Mesodermal cell (in vitro differentiated cells): ENCODE data around the gene TPD52L2.
"Not testable (repeated sequence)": the region's sequence is repeated elsewhere in the genome, so short reads cannot be mapped to it uniquely, and the experiment has no call there.

Source experiments
- H3K27ac ChIP-seq: 2 replicates; pipeline ENCODE4 v1.7.0; 2013; ENCODE audit warnings: mild to moderate bottlenecking, low read depth, low read length, moderate library complexity; ENCODE audit not compliant: severe bottlenecking
- H3K36me3 ChIP-seq: 2 replicates; pipeline ENCODE4 v1.7.1; 2013; ENCODE audit warnings: mild to moderate bottlenecking, low read length, moderate library complexity; ENCODE audit not compliant: control insufficient read depth, insufficient read depth
- H3K4me1 ChIP-seq: one replicate; pipeline ENCODE4 v1.7.1; 2013; ENCODE audit warnings: mild to moderate bottlenecking, low read length; ENCODE audit not compliant: insufficient read depth, control insufficient read depth, poor library complexity, severe bottlenecking
- H3K4me3 ChIP-seq: 2 replicates; pipeline ENCODE4 v1.7.0; 2013; ENCODE audit warnings: low read length, control low read depth, mild to moderate bottlenecking; ENCODE audit not compliant: insufficient read depth, poor library complexity, severe bottlenecking; ENCODE audit errors: extremely low read depth
- H3K9me3 ChIP-seq: 2 replicates; pipeline ENCODE4 v1.7.1; 2013; ENCODE audit warnings: mild to moderate bottlenecking, low read length, moderate library complexity; ENCODE audit not compliant: control insufficient read depth
- WGBS, 2 experiments: methylation state at CpG; one replicate each; pipeline ENCODE4 v1.1.5; 2013; ENCODE audit warnings: missing lambda C conversion rate in 2 of 2; ENCODE audit not compliant: insufficient coverage in 2 of 2; 5-methylcytosine and 5-hydroxymethylcytosine counted together

The TPD52L2 gene

GRCh38 chr20:63923651-63924050 is 58.6 kb downstream of the TPD52L2 start:
- no peaks in the 10 kb centered on the region for H3K9me3 ChIP-seq
- H3K4me3 ChIP-seq = no peak overlapping the region
- no peaks in the 10 kb centered on the region for H3K4me1 ChIP-seq
- 100% methylated on average over 3 of the region's 8 CpGs; no CpG with 5 or more reads in 1 of the 2 experiments for WGBS, 2 experiments
- peaks cover 33% of the 10 kb centered on the region for H3K36me3 ChIP-seq
- no peak overlapping the region for H3K27ac ChIP-seq

GRCh38 chr20:63924241-63924640 is 59.2 kb downstream of the TPD52L2 start:
- Histone ChIP-seq H3K4me3 (no peak overlapping the region), H3K36me3 (peaks cover 34% of the 10 kb centered on the region), H3K9me3 (no peaks in the 10 kb centered on the region), H3K4me1 (no peaks in the 10 kb centered on the region), H3K27ac (no peak overlapping the region)
- 94 to 95% methylated on average over 7 to 9 of the region's 9 CpGs for WGBS, 2 experiments

- Histone ChIP-seq H3K4me1 (no peaks in the 10 kb centered on the region), H3K9me3 (no peaks in the 10 kb centered on the region), H3K27ac (no peak overlapping the region), H3K36me3 (peaks cover 47% of the 10 kb centered on the region), H3K4me3 (no peak overlapping the region)
- 92 to 98% methylated on average over 6 to 7 of the region's 8 CpGs for WGBS, 2 experiments
Measured at GRCh38 chr20:63926298-63926697, 61.2 kb downstream of the TPD52L2 start.

- no peaks in the 10 kb centered on the region for H3K4me1 ChIP-seq
- no peak overlapping the region for H3K27ac ChIP-seq
- peaks cover 72% of the 10 kb centered on the region for H3K36me3 ChIP-seq
- 97% methylated on average over 26 of the region's 26 CpGs for WGBS, 2 experiments
- no peak overlapping the region for H3K4me3 ChIP-seq
- no peaks in the 10 kb centered on the region for H3K9me3 ChIP-seq
Measured at GRCh38 chr20:63929071-63929470, 64.0 kb downstream of the TPD52L2 start.

GRCh38 chr20:63929473-63929883 is 64.4 kb downstream of the TPD52L2 start:
- not testable (repeated sequence) for H3K27ac ChIP-seq, H3K4me3 ChIP-seq, H3K9me3 ChIP-seq, H3K4me1 ChIP-seq
- peaks cover 76% of the 10 kb centered on the region for H3K36me3 ChIP-seq
- WGBS, 2 experiments = 97 to 99% methylated on average over 24 to 31 of the region's 31 CpGs

GRCh38 chr20:63930971-63931553 is 66.0 kb downstream of the TPD52L2 start:
- WGBS, 2 experiments = 96% methylated on average over 37 of the region's 37 CpGs
- Histone ChIP-seq H3K36me3 (peaks cover 85% of the 10 kb centered on the region), H3K4me3 (no peak overlapping the region), H3K4me1 (no peaks in the 10 kb centered on the region), H3K9me3 (no peaks in the 10 kb centered on the region), H3K27ac (no peak overlapping the region)

- Histone ChIP-seq H3K4me3 (no peak overlapping the region), H3K36me3 (peaks cover 85% of the 10 kb centered on the region), H3K9me3 (no peaks in the 10 kb centered on the region), H3K27ac (no peak overlapping the region), H3K4me1 (no peaks in the 10 kb centered on the region)
- 96 to 98% methylated on average over 14 to 18 of the region's 19 CpGs for WGBS, 2 experiments
Measured at GRCh38 chr20:63931735-63932134, 66.7 kb downstream of the TPD52L2 start.

GRCh38 chr20:63932606-63933160 is 67.6 kb downstream of the TPD52L2 start:
- Histone ChIP-seq H3K9me3 (no peaks in the 10 kb centered on the region), H3K4me1 (no peaks in the 10 kb centered on the region), H3K27ac (no peak overlapping the region), H3K4me3 (no peak overlapping the region), H3K36me3 (peaks cover 86% of the 10 kb centered on the region)
- WGBS, 2 experiments = 94 to 96% methylated on average over 13 to 17 of the region's 17 CpGs

- WGBS, 2 experiments = 95 to 100% methylated on average over 3 to 4 of the region's 5 CpGs
- no peak overlapping the region for H3K27ac ChIP-seq
- peaks cover 86% of the 10 kb centered on the region for H3K36me3 ChIP-seq
- no peaks in the 10 kb centered on the region for H3K9me3 ChIP-seq
- no peaks in the 10 kb centered on the region for H3K4me1 ChIP-seq
- H3K4me3 ChIP-seq = no peak overlapping the region
Measured at GRCh38 chr20:63933646-63934045, 68.6 kb downstream of the TPD52L2 start.

GRCh38 chr20:63934271-63935068 is 69.4 kb downstream of the TPD52L2 start:
- 87 to 91% methylated on average over 27 to 34 of the region's 37 CpGs for WGBS, 2 experiments
- H3K4me1 ChIP-seq = no peaks in the 10 kb centered on the region
- no peak overlapping the region for H3K27ac ChIP-seq
- H3K9me3 ChIP-seq = no peaks in the 10 kb centered on the region
- H3K4me3 ChIP-seq = no peak overlapping the region
- peaks cover 83% of the 10 kb centered on the region for H3K36me3 ChIP-seq

GRCh38 chr20:63935447-63935846 is 70.4 kb downstream of the TPD52L2 start:
- 97 to 99% methylated on average over 9 of the region's 9 CpGs for WGBS, 2 experiments
- no peaks in the 10 kb centered on the region for H3K9me3 ChIP-seq
- H3K36me3 ChIP-seq = peaks cover 85% of the 10 kb centered on the region
- no peak overlapping the region for H3K4me3 ChIP-seq
- no peaks in the 10 kb centered on the region for H3K4me1 ChIP-seq
- H3K27ac ChIP-seq = no peak overlapping the region
